ENCODE data around the gene TTLL5.
A peak's percentile ranks its signal among the peaks of the same experiment; 100 is the strongest.

TTLL5 gene

DNA sequence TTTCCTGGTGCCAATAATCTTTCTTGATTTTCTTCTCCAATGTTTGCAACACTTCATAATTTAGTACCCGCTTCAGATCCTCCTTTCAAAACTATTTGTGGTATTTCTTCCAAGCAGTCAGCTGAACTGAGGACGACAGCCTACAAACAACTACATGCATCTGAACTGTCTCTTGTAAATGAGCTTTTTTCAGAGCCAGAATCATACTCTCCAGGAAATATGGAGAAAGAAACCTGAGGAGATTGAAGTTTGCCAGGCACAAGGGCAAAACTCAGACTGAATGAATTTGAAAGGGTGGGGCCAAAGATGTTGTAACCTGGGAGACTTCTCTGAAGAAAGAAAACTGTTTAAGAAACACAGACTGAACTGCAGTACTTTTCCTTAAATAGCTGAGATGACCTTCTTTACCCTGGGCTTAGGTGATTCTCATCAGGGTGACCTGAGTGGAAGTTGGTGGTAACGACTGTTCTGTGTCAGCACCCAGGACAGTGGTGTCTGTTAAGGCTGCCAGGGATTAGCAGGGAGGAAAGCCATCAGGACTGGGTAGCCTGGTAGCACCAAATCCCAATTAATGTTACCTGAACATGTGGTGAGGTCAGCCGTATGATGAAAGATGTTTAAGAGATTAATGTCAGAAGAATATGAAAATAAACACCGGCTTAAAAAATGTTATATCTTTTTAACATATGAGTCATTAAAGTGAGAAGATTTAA lies 225.7 kb downstream of the TTLL5 start:
- TF ChIP-seq JUND (IDR thresholded peaks at IDR 0.05; ENCODE audit: low read depth): no peak
- in situ Hi-C loops (cut with HindIII; ENCODE audit: low pct_unique_long_range_greater_than_20kb, low sequenced_read_pairs): no loop called here
- DNase-seq (ENCODE audit: low read depth in 1 of 2, low spot score in 1 of 2): no peak

- in situ Hi-C loops (cut with HindIII; ENCODE audit: low pct_unique_long_range_greater_than_20kb, low sequenced_read_pairs): no loop called here
- no peak for DNase-seq (ENCODE audit: low read depth in 1 of 2, low spot score in 1 of 2)
These were observed 227.9 kb downstream of the TTLL5 start for GRCh38 chr14:75888945-75889344.

GRCh38 chr14:75896341-75896740 lies 235.3 kb downstream of the TTLL5 start:
- DNase-seq (ENCODE audit: low read depth in 1 of 2, low spot score in 1 of 2): no peak
- no peak for TF ChIP-seq JUND (IDR thresholded peaks at IDR 0.05; ENCODE audit: low read depth)
- in situ Hi-C loops (cut with HindIII; ENCODE audit: low pct_unique_long_range_greater_than_20kb, low sequenced_read_pairs): no loop called here

More at GRCh38 chr14:75888945-75889344, 227.9 kb downstream of the TTLL5 start:
- TF ChIP-seq JUND (IDR thresholded peaks at IDR 0.05; ENCODE audit: low read depth): no peak

DNA sequence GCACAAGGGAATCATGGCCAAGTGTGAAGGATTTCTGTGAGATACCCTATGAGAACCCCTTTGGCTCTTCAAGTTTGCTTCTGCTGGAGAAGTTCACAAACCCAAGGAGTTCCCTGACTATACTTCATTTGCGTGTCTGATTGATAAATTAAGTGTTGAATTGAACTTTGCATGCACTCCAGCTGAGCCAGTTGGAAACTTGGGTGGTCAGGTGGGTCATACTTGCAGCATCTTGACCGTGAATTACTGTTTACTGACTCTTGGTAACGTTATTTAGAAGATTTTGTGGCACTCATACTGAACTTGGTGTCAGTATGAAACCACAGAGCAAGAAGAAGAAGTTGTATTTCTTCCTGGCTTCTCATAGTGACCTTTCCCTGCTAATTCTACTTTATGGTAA lies 243.3 kb downstream of the TTLL5 start:
- DNase-seq (ENCODE audit: low read depth in 1 of 2, low spot score in 1 of 2): no peak

DNA sequence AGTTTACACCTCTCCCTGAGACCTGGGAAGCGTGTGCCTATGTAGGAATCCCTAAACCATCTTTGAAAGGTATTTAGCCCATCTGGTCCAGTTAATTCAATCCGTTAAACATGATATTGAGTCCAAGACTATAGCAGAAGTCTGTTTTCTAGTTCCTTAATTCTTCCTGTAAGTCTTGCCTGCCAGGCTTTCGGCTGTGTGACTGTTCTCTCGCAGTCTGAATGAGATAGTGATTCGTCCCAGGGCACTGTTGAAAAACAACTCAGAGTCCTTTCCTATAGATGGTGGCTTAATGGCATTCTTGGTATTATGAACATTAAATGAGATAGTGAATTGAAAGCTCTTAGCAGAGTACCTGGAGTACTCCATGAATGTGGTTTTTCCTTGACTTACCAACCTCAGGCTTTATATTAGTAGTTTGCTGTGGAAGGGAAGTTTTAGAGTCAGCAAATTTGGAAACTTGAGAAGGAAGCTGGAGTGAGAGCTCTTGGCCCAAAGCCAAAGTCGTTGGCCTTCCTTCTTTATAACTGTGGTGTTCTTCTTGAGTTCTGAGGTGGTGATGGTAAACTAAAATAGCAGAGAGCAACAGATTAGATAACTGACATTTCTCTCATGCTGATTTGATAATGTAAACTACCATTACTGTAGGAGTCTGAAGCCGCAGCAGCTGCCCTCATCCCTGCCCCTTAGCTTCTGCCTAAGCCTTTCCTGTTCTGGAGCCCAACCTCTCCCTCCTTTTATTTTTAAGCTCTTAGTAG lies 244.3 kb downstream of the TTLL5 start:
- no peak for TF ChIP-seq JUND (IDR thresholded peaks at IDR 0.05; ENCODE audit: low read depth)
- DNase-seq (ENCODE audit: low read depth in 1 of 2, low spot score in 1 of 2): peak in 1 of 2 experiments; percentile 47
- in situ Hi-C loops (cut with HindIII; ENCODE audit: low pct_unique_long_range_greater_than_20kb, low sequenced_read_pairs): no loop called here

More for the DNA sequence above, 243.3 kb downstream of the TTLL5 start:
- TF ChIP-seq JUND (IDR thresholded peaks at IDR 0.05; ENCODE audit: low read depth): no peak
- in situ Hi-C loops (cut with HindIII; ENCODE audit: low pct_unique_long_range_greater_than_20kb, low sequenced_read_pairs): no loop called here

GRCh38 chr14:75906228-75906627 lies 245.2 kb downstream of the TTLL5 start:
- DNase-seq (ENCODE audit: low read depth in 1 of 2, low spot score in 1 of 2): no peak
- TF ChIP-seq JUND (IDR thresholded peaks at IDR 0.05; ENCODE audit: low read depth): no peak
- in situ Hi-C loops (cut with HindIII; ENCODE audit: low pct_unique_long_range_greater_than_20kb, low sequenced_read_pairs): no loop called here

GRCh38 chr14:75906680-75907280 lies 245.7 kb downstream of the TTLL5 start:
- no peak for TF ChIP-seq JUND (IDR thresholded peaks at IDR 0.05; ENCODE audit: low read depth)
- peak; percentile 44 to 72 for DNase-seq (ENCODE audit: low read depth in 1 of 2, low spot score in 1 of 2)
- in situ Hi-C loops (cut with HindIII; ENCODE audit: low pct_unique_long_range_greater_than_20kb, low sequenced_read_pairs): no loop called here

DNA sequence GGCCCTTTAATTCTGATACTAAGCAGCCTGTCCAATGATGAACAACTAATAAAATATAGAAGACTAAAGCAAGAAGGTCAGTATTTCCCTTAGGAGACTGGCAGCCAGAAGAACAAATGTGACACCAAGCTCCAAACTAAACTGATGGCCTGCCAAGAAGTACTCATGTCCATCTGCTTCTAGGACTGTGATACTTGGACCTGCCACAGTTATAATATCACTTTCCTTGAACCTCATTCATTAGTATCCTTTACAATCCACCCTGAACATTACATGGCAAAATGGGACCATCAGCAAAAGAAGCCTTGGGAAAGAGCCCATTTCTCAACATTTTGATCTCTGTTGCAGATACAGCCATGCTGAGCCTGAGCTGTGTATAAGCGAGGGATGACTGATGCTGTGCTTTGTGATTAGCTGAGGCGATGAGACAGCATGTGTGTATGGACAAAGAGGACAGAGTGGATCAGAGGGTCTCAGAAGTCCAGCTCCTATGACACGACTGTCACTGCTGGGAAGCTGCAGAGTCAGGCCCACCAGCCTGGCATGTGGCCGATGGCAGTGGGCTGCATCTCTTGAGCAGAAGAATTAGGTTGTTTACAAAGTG lies 246.8 kb downstream of the TTLL5 start:
- no peak for DNase-seq (ENCODE audit: low read depth in 1 of 2, low spot score in 1 of 2)
- in situ Hi-C loops (cut with HindIII; ENCODE audit: low pct_unique_long_range_greater_than_20kb, low sequenced_read_pairs): no loop called here
- no peak for TF ChIP-seq JUND (IDR thresholded peaks at IDR 0.05; ENCODE audit: low read depth)

GRCh38 chr14:75909630-75910029 lies 248.6 kb downstream of the TTLL5 start:
- TF ChIP-seq JUND (IDR thresholded peaks at IDR 0.05; ENCODE audit: low read depth): no peak
- peak in 1 of 2 experiments; percentile 11 for DNase-seq (ENCODE audit: low read depth in 1 of 2, low spot score in 1 of 2)
- in situ Hi-C loops (cut with HindIII; ENCODE audit: low pct_unique_long_range_greater_than_20kb, low sequenced_read_pairs): no loop called here

- in situ Hi-C loops (cut with HindIII; ENCODE audit: low pct_unique_long_range_greater_than_20kb, low sequenced_read_pairs): no loop called here
- DNase-seq (ENCODE audit: low read depth in 1 of 2, low spot score in 1 of 2): no peak
- TF ChIP-seq JUND (IDR thresholded peaks at IDR 0.05; ENCODE audit: low read depth): no peak
These were observed 249.0 kb downstream of the TTLL5 start for GRCh38 chr14:75910048-75910447.

GRCh38 chr14:75911883-75912282 lies 250.8 kb downstream of the TTLL5 start:
- in situ Hi-C loops (cut with HindIII; ENCODE audit: low pct_unique_long_range_greater_than_20kb, low sequenced_read_pairs): no loop called here
- no peak for DNase-seq (ENCODE audit: low read depth in 1 of 2, low spot score in 1 of 2)
- no peak for TF ChIP-seq JUND (IDR thresholded peaks at IDR 0.05; ENCODE audit: low read depth)

DNA sequence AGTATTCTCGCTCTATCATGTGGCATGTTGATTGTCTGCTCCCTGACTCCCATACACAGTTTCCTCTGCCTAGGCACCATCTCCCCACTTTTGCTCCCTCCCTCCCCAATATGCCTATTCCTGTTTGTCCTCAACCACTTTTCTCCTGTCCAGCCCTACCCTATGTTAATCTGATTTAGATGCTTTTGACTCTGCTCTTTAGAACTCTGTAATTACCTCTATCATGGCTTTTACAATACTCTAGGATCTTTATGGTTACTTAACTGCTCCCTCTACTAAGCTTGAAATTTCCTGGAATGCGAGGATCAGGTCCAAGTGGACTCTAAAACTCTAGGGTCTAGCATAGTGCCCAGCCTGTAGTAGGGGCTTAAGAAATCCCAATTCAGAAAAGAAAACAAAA lies 252.1 kb downstream of the TTLL5 start:
- in situ Hi-C loops (cut with HindIII; ENCODE audit: low pct_unique_long_range_greater_than_20kb, low sequenced_read_pairs): no loop called here
- TF ChIP-seq JUND (IDR thresholded peaks at IDR 0.05; ENCODE audit: low read depth): no peak
- DNase-seq (ENCODE audit: low read depth in 1 of 2, low spot score in 1 of 2): no peak

DNA sequence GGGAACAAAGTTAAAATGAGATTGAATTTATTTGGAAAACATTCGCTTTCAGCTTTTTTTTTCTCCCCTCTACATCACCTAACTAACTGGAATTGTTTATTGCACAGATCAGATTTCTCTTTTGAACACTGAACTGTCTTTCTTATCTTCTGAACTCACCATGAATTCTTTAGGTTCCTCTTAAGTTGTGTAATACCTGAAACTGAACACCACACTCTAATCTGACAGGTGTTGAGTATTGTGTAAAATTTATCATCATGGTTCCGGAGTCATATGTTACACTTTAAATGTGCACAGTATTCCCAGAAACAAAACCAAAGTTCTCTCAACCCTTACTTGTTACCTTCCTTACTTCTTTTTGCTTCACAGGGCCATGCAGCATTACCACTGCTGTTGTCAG lies 254.0 kb downstream of the TTLL5 start:
- in situ Hi-C loops (cut with HindIII; ENCODE audit: low pct_unique_long_range_greater_than_20kb, low sequenced_read_pairs): no loop called here
- no peak for TF ChIP-seq JUND (IDR thresholded peaks at IDR 0.05; ENCODE audit: low read depth)
- no peak for DNase-seq (ENCODE audit: low read depth in 1 of 2, low spot score in 1 of 2)

Data from T47D (cell line).